Measurements from ENCODE around the gene KXD1. TPM values are rescaled to one million over a fixed set of nuclear protein-coding genes. Genes with fewer than 3 reads are reported as not detected.

Gene KXD1, protein sequence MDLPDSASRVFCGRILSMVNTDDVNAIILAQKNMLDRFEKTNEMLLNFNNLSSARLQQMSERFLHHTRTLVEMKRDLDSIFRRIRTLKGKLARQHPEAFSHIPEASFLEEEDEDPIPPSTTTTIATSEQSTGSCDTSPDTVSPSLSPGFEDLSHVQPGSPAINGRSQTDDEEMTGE
- total RNA-seq = 100 to 1,000 TPM; 108 to 115 TPM
- polyA plus RNA-seq (2013, experiment 1 of 2) = 131 TPM
- polyA plus RNA-seq (2013, experiment 2 of 2) = 120 TPM
- long read RNA-seq, experiment 1, transcript KXD1-201 (5 exons, 1,426 nt) = major isoform, 57 of 87 reads
- long read RNA-seq, experiment 1, partial matches to known transcripts = 2 of 87 reads
- long read RNA-seq, experiment 1, other reads (novel, unspliced or antisense) = 19 of 87 reads
- long read RNA-seq, experiment 2, transcript KXD1-201 (5 exons, 1,426 nt) = major isoform, 108 of 130 reads
- long read RNA-seq, experiment 2, partial matches to known transcripts = 1 of 130 reads
- long read RNA-seq, experiment 2, other reads (novel, unspliced or antisense) = 13 of 130 reads
- long read RNA-seq, experiment 3, transcript KXD1-201 (5 exons, 1,426 nt) = major isoform, 193 of 231 reads
- long read RNA-seq, experiment 3, transcript KXD1-204 (6 exons, 1,095 nt) = minor isoform, 7 of 231 reads
- long read RNA-seq, experiment 3, transcript KXD1-203 (6 exons, 1,592 nt) = minor isoform, 6 of 231 reads
- long read RNA-seq, experiment 3, partial matches to known transcripts = 1 of 231 reads
- long read RNA-seq, experiment 3, other reads (novel, unspliced or antisense) = 16 of 231 reads
- long read RNA-seq, experiment 4, transcript KXD1-204 (6 exons, 1,095 nt) = minor isoform, 12 of 419 reads
- long read RNA-seq, experiment 4, transcript KXD1-201 (5 exons, 1,426 nt) = major isoform, 353 of 419 reads
- long read RNA-seq, experiment 4, transcript KXD1-205 (4 exons, 686 nt) = minor isoform, 26 of 419 reads
- long read RNA-seq, experiment 4, transcript KXD1-203 (6 exons, 1,592 nt) = minor isoform, 7 of 419 reads
- long read RNA-seq, experiment 4, partial matches to known transcripts = 0 of 419 reads
- long read RNA-seq, experiment 4, other reads (novel, unspliced or antisense) = 13 of 419 reads

GRCh38 chr19:18557411-18558201 is at the start of gene KXD1:
KXD1 (plus strand) TSS chr19:18557870; CDS start chr19:18562057, 4,187 bp downstream.
- Histone ChIP-seq H3K36me3 (ENCODE audit: control insufficient read depth, insufficient read depth, low read length) (peaks cover 12% of the 10 kb centered on the region), H3K27me3 (ENCODE audit: control insufficient read depth, insufficient read depth, low read length, poor library complexity, severe bottlenecking) (no peaks in the 10 kb centered on the region), H3K4me1 (ENCODE audit: control insufficient read depth, insufficient read depth, low read length) (no peaks in the 10 kb centered on the region), H3K4me3 (ENCODE audit: low read length) (peak within 1 kb of the TSS; percentile 94), H3K9me3 (ENCODE audit: control insufficient read depth, low read length) (no peaks in the 10 kb centered on the region), H3K9ac (ENCODE audit: extremely low read depth, low read length, poor library complexity, severe bottlenecking) (peak within 1 kb of the TSS; percentile 66), H3K27ac (ENCODE audit: low read depth, low read length) (peak within 1 kb of the TSS; percentile 46)
- H3K27ac Mint-ChIP-seq = peak within 1 kb of the TSS; percentile 86
- H3K27me3 Mint-ChIP-seq (ENCODE audit: insufficient read depth) = no peaks in the 10 kb centered on the region
- WGBS, 2 experiments (ENCODE audit: insufficient coverage in 1 of 2, insufficient read length in 1 of 2) = 2 to 4% methylated on average over 20 to 58 of the region's 58 CpGs
- no peaks in the 10 kb centered on the region for H3K9me3 Mint-ChIP-seq
- H3K4me1 Mint-ChIP-seq = peaks cover 6% of the 10 kb centered on the region
- no peak for TF ChIP-seq CTCF (conservative IDR thresholded peaks at IDR 0.05)
- H3K4me3 Mint-ChIP-seq = peak within 1 kb of the TSS; percentile 87
- H3K36me3 Mint-ChIP-seq (ENCODE audit: low read depth) = peaks cover 3% of the 10 kb centered on the region
- DNase-seq = peak; percentile 93

- TF ChIP-seq CTCF (conservative IDR thresholded peaks at IDR 0.05) = no peak
- Histone ChIP-seq H3K4me3 (ENCODE audit: low read length) (no peak overlapping the region), H3K9ac (ENCODE audit: extremely low read depth, low read length, poor library complexity, severe bottlenecking) (no peak overlapping the region), H3K9me3 (ENCODE audit: control insufficient read depth, low read length) (no peaks in the 10 kb centered on the region), H3K4me1 (ENCODE audit: control insufficient read depth, insufficient read depth, low read length) (peaks cover 23% of the 10 kb centered on the region), H3K27ac (ENCODE audit: low read depth, low read length) (no peak overlapping the region), H3K27me3 (ENCODE audit: control insufficient read depth, insufficient read depth, low read length, poor library complexity, severe bottlenecking) (no peaks in the 10 kb centered on the region), H3K36me3 (ENCODE audit: control insufficient read depth, insufficient read depth, low read length) (no peaks in the 10 kb centered on the region)
- Mint-ChIP-seq H3K9me3 (no peaks in the 10 kb centered on the region), H3K4me3 (no peak overlapping the region), H3K36me3 (ENCODE audit: low read depth) (no peaks in the 10 kb centered on the region), H3K27ac (no peak overlapping the region), H3K27me3 (ENCODE audit: insufficient read depth) (no peaks in the 10 kb centered on the region), H3K4me1 (peaks cover 30% of the 10 kb centered on the region)
- DNase-seq = no peak
- WGBS, 2 experiments (ENCODE audit: insufficient coverage in 1 of 2, insufficient read length in 1 of 2) = 84 to 92% methylated on average over 6 to 7 of the region's 7 CpGs
Observed at GRCh38 chr19:18508585-18508984, 49.1 kb upstream of the KXD1 start.

- Histone ChIP-seq H3K27ac (ENCODE audit: low read depth, low read length) (no peak overlapping the region), H3K9ac (ENCODE audit: extremely low read depth, low read length, poor library complexity, severe bottlenecking) (no peak overlapping the region), H3K36me3 (ENCODE audit: control insufficient read depth, insufficient read depth, low read length) (no peaks in the 10 kb centered on the region), H3K9me3 (ENCODE audit: control insufficient read depth, low read length) (no peaks in the 10 kb centered on the region), H3K4me3 (ENCODE audit: low read length) (no peak overlapping the region), H3K4me1 (ENCODE audit: control insufficient read depth, insufficient read depth, low read length) (peaks cover 11% of the 10 kb centered on the region), H3K27me3 (ENCODE audit: control insufficient read depth, insufficient read depth, low read length, poor library complexity, severe bottlenecking) (no peaks in the 10 kb centered on the region)
- Mint-ChIP-seq H3K9me3 (no peaks in the 10 kb centered on the region), H3K27ac (peak overlapping the region; percentile 58), H3K4me1 (peaks cover 28% of the 10 kb centered on the region), H3K36me3 (ENCODE audit: low read depth) (no peaks in the 10 kb centered on the region), H3K4me3 (no peak overlapping the region), H3K27me3 (ENCODE audit: insufficient read depth) (no peaks in the 10 kb centered on the region)
- no peak for TF ChIP-seq CTCF (conservative IDR thresholded peaks at IDR 0.05)
- WGBS, 2 experiments (ENCODE audit: insufficient coverage in 1 of 2, insufficient read length in 1 of 2) = 91 to 94% methylated on average over 4 to 8 of the region's 8 CpGs
- DNase-seq = no peak
Observed at GRCh38 chr19:18510216-18510615, 47.5 kb upstream of the KXD1 start.

Measured in endodermal cell (in vitro differentiated cells).